CD4-positive, alpha-beta T cell treated with Interleukin-15 for 1 hour (primary cell): ENCODE measurements around the gene IGFL4.
"Not testable (repeated sequence)": the region's sequence is repeated elsewhere in the genome, so short reads cannot be mapped to it uniquely, and the experiment has no call there.

Source experiments
- DNase-seq: peaks from one replicate; pipeline ENCODE4 v3.0.0-alpha.2; 2020

IGFL4 gene

DNA sequence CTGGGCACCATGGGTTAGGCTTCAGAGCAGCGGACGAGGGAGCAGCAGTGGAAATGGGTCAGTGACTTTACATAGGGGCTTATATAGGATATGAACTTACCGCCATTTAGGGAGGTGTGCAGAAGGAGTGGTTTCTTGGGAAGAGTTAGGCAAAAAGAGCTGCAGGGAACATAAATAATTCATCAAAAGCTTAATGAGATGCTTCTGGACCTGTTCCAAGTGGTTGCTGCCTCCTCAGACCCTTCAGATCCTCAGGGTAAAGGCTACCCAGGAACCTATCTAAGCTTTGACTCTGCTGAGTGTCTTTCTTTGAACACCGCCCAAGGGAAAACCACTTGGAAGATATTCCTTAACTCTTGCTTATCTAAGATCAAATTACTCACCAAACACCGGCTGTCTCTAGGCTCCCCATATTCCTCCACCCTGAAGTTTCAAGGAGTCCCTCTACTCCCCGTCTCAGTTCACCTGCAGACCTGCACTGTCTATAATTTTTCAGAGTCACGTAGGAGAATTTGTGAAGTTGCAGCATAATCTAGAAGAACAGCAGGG, at the start of gene IGFL4:
Gene IGFL4 (minus strand): TSS at position 51 of the 549 bp plus-strand sequence. CDS start 40 bp downstream, at position 11.
- no peak for DNase-seq

DNA sequence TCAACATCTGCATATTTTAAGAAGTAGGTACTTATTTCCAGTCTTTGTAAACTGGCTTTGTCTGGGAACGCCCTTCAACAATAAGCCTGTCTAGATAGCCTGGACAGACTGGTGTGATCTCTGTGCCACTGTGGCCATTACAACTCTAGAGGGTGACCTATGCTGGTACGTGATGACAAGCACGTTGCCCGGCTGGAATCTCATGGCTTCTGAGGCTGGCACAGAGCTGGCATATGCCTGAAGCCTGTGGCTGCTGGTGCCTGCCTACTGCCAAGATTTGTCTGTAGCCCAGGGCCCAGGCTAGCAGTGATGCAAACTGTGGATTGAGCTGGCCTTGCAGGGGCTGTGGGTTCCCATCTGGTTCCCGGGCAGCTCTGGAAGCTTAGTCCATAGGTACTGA, 49.6 kb upstream of the IGFL4 start:
- DNase-seq: no peak

DNA sequence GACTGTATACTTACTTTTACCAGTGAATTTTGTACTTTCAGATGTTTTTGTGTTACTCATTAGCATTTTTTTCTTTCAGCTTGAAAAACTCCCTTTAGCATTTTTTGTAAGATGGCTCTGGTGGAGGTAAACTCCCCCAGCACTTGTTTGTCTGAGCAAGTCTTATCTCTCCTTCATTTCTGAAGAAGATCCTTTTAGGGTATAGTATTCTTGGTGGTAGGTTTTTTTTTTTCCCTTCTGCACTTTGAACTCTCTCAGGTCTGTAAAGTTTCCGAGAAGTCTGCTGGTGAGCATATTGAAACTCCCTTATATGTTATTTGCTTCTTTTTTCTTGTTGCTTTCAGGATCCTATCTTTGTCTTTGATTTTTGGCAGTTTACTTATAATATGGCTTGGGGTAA, 48.6 kb upstream of the IGFL4 start:
- no peak for DNase-seq

DNA sequence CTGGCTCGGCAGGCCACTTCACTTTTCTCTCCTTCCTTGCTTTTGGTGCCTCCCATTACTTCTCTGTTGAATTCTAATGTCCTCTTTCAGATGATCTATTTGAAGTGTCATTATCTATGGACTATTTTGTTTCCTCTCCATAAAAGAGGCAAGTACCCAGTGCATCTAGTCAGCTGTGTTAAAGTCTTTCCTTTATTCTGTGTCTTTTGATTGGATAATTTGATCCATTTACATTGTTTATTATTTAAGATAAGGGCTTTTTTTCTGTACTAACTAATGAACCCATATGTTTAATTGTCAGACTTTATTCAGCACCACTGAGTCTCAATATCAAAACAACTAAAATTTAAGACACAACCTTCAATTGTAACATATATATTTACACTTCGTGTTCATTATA, 47.3 kb upstream of the IGFL4 start:
- DNase-seq: no peak

DNA sequence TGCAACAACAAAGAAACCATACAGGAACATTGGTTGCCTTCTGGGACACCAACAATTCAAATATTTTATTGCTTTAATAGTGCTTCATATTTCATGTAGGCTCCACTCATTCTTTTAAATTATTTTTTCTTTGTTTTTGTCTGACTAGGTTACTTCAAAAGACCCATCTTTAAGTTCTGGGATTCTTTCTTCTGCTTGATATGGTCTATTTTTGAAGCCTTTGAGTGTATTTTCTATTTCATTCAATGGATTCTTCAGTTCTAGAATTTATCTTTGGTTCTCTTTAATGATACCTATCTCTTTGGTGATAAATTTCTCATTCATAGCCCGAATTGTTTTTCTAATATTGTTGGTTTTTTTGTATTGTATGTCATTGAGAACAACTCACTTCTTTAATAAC, 45.1 kb upstream of the IGFL4 start:
- DNase-seq: no peak

DNA sequence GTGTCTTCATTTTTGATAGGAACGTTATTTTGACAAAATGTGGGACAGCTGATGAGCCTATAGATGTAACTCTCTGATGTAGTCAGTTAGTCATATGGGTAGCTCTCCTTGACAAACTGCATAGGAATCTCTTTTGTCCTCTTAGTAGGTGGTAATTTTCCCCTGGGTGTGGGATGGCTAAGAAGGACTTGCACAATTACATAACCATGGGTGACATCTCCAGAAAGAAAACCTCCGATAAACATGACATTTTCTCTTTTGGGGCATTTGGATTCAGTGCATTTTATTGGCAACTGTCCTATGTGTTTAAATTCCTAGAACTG, 41.9 kb upstream of the IGFL4 start:
- DNase-seq: no peak

DNA sequence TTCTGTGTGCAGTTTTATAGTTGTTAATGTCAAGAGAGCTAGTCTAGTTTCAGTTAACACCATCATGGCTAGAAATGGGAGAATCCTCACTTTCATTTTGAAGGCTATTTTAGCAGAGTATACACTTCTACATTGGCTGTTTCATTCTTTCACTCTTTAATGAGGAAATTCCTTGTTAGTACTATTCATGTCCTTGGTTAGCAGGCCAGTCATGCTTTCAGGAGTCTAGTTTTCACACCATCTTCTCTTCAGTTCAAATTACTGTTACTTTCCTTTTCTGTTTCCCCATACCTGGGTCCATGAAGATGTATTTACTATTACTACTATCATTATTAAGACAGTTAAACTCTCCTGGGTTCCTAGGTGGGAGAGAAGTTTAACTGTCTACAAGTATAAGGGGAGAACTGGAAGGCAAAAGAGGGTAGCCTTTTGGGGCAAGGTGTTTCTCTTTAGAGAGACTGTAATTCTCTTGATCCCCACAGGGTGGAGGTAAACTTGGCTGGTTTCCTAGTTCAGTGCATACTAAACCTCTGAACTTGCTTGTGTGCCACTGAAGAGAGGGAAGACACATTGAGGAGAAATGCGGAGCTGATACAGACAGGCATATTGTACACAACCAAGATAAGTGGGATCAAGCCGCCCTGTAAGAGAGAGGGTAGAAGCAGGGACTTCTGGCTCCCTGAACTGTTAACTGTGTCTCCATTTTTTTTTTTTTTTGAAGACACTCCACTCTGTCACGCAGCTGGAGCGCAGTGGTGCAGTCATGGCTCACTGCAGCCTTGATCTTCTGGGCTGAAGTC, 41.3 kb upstream of the IGFL4 start:
- no peak for DNase-seq

DNA sequence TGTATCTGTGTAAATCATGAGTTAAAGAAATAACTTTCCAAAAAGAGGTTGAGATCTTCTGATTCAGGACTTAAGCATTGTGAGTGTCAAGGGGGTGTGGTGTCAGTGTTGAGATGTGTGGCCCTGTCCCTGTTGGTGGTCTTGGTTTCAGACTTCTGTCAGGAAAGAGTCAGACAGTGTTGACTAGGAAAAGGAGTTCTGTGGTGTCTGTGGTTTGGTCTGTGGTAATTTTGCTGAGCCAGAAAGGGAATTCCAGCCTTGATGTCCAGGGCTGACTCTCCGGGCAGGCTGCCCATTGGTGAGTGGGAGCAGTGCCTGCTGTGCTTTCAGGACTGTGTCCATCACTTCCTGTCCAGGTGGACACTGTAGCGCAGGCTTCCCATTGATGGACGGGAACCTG, 39.8 kb upstream of the IGFL4 start:
- DNase-seq: no peak

DNA sequence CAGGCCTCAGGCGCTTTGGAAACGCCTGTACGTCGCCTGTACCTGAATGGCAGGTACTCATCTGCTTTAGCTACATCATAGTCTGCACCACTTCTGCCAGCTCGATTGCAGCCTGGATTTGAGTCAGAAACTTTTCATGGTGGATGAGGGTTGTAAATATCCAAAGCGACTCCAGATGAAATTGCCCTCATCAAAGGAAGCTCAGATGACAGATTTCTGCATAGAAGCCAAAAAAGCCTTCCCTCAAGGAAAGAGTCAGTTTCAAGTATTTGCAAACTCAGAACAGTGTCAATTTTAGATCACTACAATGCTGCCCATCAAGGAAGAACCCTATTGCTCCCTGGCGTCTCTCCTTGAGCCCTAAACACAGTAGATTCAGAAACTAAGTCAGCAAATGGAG, 38.8 kb upstream of the IGFL4 start:
- DNase-seq: no peak

DNA sequence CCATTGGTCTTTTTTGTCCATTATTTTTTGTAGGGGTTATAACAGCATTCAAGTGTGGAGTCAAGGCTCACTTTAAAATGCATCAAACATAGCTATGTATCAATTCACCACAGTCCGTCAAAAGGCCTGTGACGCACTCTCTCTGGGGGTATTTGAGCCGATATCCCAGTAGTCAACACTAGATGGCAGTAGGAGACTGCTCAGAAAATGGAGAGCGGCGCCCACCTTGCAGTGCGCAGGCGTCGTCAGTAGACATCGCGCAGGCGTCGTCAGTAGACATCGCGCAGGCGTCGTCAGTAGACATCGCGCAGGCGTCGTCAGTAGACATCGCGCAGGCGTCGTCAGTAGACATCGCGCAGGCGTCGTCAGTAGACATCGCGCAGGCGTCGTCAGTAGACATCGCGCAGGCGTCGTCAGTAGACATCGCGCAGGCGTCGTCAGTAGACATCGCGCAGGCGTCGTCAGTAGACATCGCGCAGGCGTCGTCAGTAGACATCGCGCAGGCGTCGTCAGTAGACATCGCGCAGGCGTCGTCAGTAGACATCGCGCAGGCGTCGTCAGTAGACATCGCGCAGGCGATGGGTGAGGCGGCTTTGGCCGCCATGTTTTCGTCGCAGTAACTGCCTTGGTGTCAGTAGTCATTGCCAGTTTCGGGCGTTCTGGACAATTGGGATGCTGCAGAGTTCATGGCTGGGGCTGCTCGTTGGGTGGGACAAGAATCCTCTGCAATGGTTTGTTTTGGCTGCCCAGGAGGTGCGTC, 38.0 kb upstream of the IGFL4 start:
- not testable (repeated sequence) for DNase-seq

DNA sequence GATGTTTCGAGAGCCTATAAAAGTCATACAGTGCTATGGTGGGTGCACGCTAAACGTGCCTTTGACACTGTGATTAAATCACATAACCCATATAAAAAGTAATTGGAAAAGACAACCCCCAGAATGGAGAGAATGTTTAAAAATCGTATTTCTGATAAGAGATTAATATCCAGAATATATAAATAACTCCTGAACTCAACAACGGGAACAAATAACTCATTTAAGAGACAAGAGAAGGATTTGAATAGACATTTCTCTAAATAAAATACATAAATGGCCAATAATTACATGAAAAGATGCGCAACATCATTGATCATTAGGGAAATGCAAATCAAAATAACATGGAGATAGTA, 37.0 kb upstream of the IGFL4 start:
- DNase-seq: no peak

DNA sequence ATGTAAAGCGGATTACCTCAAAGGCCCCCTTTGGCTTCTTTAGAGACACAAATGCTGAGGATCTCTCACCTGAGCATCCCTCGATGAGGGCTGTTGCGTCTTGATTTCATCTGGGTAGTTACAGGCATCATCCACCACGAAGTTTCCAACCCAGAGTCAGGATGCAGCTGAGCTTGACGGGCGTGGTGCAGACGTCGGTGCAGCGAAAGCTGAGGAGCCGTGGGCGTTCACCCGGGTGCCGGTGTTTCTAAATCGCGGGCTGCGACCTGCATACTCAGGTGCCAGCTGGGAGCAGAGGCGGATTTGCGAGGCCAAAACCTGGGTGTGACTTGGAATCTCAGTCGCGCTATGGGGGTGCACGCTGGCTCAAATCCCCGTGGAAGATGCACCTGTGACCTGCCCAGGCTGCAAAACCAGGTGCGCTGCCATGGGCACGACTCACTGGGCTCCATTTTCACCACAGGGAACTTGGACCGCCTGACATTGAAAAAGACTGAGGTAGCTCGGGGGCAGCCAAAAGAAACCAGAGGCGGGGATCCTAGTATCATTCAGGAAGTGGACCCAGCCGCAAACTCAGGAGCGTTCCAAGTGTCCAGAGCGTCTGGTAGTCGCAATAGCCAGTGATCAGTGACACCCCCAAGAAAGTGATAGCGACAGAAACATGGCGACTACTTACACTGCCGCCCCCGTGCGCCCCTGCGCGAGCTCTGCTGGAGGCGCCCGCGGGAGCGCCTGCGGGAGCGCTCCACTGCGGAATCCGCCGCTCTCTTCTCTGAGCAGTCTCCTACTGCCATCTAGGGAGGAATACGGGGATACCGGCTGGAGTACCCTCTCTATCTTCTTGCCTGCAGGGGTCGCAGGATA, 36.4 kb upstream of the IGFL4 start:
- DNase-seq: no peak

DNA sequence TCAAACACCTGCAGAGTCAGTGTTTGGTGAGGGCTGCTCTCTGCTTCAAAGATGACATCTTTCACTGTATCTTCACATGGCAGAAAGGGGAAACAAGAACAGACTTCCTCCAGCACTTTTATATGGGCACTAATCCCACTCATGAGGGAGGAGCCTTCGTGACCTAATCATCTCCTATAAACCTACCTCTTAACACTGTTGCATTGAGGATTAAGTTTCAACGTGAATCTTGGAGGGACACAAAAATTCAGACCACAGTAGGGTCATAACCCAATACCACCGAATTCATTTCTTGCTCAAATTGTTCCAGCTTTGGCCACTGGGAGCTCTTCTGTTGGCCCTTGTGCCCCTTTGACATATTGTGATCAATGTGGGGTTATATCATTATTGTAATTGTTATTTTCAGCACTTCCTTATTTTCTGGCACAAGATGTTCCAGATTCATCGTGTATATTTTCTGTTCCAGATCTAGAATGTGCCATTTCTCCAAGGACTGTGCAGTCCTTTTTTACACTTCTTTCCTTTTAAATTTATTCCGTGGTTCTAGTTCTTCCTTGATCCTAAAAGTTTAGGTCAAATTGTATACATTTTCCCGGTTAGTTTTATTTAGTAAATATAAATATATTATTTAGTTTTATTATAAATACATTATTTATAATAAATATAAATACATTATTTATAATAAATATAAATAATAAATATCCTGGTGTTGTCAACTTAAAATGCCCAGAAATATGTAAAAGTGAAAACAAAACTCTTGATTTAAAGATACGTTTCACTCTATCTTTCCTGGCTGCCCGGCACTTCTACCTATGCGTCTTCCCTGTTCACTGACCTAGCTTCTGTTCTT, 35.5 kb upstream of the IGFL4 start:
- no peak for DNase-seq

DNA sequence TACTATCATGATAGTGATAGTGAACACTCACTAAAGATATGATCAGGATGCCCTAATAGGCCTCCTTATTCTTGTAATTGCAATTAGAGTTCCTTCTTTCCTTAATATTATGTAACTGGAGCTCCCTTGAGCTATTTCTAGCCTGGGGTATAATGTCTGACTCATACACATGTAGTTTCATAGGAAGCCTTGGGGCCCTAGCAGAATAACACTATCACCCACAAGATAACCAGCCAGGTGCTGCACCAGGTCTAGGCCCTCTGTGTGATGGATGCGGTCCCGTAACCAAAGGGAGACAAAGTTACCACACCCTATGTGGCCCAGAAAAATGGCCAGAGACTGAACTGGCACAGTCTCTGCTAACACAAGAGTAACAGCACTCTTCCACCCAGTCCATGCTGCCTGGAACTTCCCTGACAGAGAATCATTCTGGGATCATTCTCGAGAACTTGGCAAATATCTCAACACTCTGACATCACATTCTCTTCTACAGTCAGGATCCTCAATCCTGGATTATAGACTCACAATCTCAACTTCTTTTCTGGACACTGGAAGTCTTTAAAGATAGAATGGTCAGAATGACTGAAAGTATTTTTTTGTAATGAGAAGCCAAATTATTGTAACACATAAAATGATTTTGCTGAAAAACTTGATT, 32.6 kb upstream of the IGFL4 start:
- DNase-seq: no peak

DNA sequence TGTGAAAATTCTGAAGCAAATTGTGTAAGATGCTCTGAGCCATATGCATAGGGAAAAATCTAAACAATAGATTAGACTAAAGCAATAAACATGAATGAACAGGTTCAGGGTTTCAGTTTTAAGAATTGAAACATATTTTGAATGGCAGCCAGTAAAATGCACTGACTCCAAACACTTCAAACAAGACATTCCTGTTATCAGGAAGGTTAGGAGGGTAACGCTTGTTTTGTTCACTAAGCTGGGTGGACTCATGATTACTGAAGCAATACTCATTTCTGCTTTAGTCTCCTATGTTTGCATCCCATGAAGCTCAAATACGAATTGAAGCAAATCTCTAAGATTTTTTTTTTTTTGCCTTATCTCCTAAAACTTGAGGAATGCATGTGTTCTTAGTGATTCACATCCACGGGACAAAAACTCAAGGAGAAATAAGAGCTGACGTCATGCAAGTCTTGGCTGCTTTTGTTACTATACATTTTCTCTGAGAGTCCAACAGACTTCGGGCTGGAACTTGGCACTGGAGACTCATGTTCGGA, 29.1 kb upstream of the IGFL4 start:
- no peak for DNase-seq

DNA sequence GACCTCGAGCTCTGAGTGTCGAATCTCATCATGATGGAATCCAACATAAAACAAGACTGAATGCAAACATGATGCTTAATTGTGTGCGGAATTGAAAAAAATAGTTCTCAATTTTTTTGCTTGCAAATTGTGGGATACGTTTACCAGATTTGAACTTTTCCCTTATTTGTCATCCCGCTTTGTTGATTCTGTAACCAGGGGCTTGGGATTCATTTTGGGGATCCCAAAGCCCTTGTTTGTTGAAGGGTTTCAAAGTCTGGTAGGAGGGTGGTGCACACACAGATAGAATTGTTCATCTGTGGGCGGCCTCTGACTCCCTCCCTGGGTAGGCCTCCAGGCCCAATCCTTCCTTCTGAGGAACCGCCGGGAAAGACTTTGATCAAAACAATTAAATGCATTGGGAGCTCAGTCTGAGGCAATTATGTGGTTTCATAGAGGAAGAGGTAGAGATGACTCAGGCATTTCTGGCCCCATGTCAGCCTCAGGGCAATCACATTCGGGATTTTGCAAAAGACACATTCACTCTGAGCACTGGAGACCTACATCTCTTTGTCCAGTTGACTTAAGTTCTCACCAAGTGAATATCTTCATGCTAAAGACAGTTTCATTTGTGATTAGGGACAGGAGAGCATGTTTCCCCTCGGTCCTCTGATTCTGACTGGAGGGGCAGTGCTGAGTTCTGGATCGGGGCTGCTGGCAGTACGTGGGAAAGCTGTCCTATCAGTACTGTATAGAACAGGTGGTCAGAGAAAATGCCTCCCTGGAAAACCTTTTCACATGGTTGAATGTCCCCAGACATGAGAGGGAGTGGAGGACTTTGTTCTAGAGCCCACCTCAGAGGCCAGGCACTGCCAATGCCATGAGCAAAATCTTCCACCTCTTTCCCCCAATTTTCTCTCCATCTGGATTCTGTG, 27.8 kb upstream of the IGFL4 start:
- no peak for DNase-seq

DNA sequence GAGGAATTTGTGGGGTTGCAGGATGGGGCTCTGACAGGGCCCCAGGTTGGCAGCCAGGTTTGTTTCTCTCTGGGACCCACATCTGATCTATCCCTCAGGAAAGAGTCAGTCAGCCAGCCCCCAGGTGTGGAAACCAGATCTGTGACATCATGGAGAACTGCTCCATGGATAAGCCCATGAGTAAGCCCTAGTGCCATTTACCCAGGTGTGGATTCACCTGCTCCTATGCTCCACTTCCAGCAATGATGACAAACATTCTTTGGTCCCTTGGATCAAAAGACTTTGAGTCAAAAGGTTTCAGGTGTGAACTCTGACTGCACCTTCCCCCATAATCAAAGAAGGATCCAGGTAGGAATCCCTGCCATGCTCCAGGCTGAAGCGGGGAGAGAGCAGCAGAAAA, 26.9 kb upstream of the IGFL4 start:
- DNase-seq: no peak

DNA sequence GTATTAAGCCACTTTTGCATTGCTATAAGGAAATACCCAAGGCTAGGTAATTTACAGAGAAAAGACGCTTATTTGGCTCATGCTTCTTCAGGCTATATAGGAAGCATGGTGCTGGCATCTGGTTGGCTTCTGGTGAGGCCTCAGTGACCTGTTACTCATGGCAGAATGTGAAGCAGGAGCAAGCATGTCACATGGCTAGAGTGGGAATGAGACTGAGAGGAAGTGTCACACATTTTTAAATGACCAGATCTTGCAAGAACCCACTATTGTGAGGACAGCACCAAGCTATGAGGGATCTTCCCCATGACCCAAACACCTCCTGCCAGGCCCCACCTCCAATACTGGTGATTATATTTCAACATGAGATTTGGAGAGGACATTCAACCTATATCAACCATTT, 25.7 kb upstream of the IGFL4 start:
- DNase-seq: no peak

DNA sequence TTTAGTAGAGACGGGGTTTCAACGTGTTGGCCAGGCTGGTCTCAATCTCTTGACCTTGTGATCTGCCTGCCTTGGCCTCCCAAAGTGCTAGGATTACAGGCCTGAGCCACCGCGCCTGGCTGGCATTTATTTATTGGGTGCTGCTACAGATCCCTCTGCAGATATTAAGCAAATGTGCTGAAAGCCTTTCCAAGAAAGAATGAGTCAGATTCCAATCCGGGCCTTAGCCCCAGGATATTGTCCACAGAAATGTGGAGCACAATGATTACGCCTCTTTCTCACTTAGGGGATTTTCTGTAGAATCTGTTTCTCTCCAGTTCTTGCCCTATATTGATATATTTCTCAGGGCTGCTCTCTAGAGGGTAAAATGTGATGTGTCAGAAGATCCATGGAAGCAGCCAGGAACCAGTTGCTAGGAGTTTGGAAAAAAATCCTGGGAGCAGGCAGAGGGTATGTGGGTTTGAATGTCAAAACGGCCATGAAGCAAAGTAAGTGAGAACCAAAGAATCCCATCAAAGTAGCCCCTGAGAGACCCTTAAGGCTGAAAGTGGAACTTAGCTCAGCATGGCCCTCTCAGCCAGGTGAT, 24.8 kb upstream of the IGFL4 start:
- no peak for DNase-seq

DNA sequence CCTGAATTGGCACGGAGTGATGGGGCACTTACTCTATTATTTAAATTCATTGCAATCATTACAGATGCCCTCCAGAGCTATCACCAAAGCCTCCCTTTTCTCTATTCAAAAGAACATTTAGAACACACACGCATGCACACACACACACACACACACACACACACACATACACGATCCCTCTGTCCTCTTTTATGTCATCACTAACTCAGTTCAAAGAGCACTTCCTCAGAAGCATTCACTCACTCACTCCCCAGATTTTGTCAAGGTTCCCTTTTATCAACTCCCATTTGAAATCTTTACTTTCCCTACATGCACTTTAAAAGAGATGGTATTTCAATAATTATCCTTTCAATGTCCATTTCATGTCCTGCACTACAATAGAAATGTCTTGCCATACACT, 22.4 kb upstream of the IGFL4 start:
- DNase-seq: no peak
